ENCODE data around the gene CPNE5. TPM values are rescaled to one million over a fixed set of nuclear protein-coding genes. Genes with fewer than 3 reads are reported as not detected.
"Not testable (repeated sequence)": the region's sequence is repeated elsewhere in the genome, so short reads cannot be mapped to it uniquely, and the experiment has no call there.

CPNE5 gene
- total RNA-seq, 1 experiment from 2014 or later: 0.63 TPM

GRCh38 chr6:36815962-36816735 lies 23.1 kb downstream of the CPNE5 start:
- no peak for DNase-seq (ENCODE audit: low read depth)

GRCh38 chr6:36814249-36814648 lies 25.0 kb downstream of the CPNE5 start:
- DNase-seq (ENCODE audit: low read depth): no peak

DNA sequence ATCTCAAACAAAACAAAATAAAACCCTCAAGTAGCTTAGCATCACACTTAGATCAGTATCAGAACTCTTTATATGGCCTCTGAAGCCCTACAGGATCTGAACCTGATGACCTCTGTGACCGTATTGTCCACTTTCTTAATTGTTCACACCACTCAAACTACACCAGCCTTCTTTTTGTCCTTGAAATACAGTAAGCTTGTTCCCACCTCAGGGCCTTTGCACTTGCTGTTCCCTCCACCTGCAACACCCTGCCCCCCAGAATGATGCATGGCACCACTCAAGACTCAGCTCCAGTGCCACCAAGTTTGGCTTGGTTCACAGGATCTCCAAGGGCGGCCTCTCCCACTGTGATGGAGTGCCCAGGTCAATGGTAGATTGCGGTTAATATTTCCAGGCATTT lies 25.7 kb downstream of the CPNE5 start:
- no peak for DNase-seq (ENCODE audit: low read depth)

DNA sequence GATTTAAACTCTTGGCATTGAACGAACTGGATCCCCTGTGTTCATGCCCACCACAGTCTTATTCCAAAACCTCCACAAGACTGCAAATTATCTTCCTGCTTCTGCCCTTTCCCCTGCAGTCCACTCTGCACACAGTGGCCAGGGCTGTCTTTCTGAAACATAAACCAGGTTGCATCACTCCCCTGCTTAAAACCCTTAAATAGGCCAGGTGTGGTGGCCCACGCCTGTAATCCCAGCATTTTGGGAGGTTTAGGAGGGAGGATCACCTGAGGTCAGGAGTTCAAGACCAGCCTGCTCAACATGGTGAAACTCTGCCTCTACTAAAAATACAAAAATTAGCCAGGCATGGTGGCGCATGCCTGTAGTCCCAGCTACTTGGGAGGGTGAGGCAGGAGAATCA lies 26.2 kb downstream of the CPNE5 start:
- not testable (repeated sequence) for DNase-seq (ENCODE audit: low read depth)

DNA sequence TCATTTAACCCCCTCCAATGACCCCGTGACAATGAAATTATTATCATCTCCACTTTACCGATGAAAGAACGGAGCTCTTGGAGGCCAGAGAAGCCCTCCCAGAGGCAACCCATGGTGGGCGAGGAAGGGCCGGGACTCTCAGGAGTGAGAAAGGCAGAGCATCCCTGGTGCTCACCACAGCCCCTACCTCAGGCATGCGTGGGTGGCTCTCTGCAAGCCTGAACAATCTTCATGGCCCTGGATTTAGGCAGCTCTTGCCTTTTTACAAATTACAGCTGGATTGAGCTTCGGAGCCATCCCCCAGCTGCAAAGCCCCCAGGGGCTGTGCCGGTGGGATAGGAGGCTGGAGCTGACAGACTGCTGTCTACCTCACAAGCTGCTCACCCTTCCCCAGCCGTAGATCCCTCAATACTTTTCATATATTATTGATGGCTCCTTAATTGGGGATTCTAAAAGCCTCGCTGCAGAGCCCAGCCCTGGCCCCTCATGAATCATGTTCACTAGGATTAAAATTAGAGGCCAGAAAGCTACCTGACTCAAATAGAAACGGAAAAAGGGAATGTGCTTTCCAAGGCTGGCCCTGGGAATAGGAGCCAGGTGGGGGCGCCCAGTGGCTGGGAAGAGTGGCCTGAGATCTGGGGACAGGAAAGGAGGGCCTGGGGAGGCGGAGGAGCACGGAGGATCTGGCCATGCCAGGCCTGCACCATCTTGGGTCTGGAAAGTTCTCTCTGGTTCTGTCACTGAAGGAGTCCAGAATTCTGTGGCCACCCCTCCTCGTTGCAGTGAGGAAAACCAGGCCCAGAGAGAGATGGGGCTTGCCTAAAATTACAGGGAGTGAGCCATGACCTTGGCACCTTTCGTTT lies 29.1 kb downstream of the CPNE5 start:
- DNase-seq (ENCODE audit: low read depth): no peak

DNA sequence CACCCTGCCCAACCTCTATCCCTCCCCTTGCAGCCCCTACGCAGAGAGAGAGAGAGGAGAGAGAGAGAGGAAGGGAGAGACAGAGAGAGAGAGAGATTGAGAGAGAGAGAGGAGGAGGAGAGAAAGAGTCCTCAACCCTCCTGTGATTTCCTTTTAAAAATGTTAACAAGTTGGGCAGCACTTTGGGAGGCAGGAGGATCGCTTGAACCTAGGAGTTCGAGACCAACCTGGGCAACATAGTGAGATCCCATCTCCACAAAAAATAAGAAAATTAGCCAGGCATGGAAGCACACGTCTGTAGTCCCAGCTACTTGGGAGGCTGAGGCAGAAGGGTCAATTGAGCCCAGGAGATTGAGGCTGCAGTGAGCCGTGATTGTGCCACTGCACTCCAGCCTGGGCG lies 30.1 kb downstream of the CPNE5 start:
- no peak for DNase-seq (ENCODE audit: low read depth)

- DNase-seq (ENCODE audit: low read depth): no peak
Observed at GRCh38 chr6:36808634-36809033, 30.6 kb downstream of the CPNE5 start.

DNA sequence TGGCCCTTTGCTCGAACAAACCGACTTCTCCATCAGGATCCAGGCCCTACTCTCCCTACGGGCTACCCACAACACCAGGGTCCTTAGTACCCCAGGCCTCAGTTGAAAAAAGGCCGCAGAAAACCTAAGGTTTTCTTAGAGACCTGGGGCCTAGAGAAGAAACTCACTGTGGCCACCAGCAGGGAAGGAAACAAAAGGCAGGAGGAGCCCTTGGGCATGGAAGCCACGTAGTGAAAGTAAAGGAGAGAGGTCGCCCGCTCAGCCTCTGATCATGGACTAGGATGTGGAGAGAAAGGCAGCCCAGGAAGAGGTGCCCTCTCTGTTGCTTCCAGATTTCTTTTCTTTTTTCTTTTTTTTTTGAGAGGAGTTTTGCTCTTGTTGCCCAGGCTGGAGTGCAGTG lies 31.5 kb downstream of the CPNE5 start:
- DNase-seq (ENCODE audit: low read depth): no peak

- no peak for DNase-seq (ENCODE audit: low read depth)
Observed at GRCh38 chr6:36807143-36807542, 32.1 kb downstream of the CPNE5 start.

GRCh38 chr6:36805917-36806316 lies 33.3 kb downstream of the CPNE5 start:
- DNase-seq (ENCODE audit: low read depth): no peak

DNA sequence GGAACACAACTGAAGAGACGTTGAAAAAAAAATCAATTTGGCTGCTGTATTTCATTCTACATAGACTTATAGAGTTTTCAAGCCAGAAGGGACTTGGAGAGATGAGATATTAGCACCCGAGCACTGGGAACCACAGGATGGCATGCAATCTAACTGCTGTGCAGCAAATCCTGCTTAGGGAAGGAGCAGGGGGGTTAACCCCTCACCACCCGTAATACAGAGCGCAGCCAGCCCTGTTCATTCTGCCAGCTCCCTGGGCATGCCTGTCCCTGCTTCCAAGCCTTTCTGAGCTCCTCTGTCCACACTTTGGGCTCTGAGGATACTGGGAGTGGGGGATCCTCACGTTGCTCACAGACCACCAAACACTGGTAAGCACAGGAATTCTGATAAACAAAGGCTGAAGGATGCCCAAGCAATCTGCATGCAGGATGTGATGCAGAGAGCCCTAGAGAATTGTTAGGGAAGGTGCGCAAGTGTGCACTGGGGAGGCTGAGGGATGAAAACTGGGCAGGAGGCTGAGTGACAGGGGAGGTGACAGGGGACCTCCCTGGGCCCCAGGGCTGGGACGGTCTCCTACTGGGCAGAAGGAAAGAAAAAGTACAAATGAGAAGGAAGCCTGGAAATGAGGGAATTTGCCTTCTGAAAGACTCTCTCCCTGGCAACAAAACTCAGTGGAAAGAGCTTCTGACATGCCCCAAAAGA lies 34.0 kb downstream of the CPNE5 start:
- DNase-seq (ENCODE audit: low read depth): no peak

DNA sequence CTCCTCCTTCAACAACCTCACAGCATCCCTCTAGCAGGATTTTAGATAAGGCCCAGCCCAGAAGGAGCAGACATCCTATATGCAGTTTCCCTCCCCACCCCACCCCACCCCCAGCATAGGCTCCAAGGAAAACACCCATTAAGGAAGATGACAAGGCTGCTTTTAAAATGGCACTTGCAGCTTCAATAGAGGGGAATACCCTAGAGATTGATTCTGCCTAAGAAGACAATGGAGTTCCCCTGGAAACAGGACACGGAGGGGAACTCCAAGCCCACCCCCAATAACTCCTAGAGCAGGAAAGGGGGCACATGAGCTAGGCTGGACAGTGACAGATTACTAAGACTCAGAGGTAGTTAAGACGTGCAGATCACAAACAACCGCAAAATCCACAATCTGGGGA lies 34.7 kb downstream of the CPNE5 start:
- no peak for DNase-seq (ENCODE audit: low read depth)

GRCh38 chr6:36803908-36804307 lies 35.3 kb downstream of the CPNE5 start:
- no peak for DNase-seq (ENCODE audit: low read depth)

DNA sequence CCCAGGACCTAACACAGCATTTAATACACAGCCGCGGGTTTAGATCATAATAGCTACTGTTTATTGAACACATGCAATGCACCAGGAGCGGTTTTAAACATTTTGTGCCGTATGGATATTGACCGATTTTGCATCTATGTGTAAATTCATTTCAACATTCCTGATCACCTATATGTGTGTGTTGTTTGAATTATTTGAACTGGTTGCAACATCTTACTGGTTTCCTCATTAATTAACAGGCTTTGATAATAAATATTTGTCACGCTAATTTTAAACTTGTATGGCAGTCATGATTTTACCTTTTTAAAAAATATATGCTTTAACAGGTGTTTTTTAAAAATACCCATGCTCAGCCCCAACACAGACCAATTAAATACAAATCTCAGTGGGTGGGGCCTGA lies 35.8 kb downstream of the CPNE5 start:
- DNase-seq (ENCODE audit: low read depth): no peak

GRCh38 chr6:36800223-36801076 lies 38.8 kb downstream of the CPNE5 start:
- no peak for DNase-seq (ENCODE audit: low read depth)

DNA sequence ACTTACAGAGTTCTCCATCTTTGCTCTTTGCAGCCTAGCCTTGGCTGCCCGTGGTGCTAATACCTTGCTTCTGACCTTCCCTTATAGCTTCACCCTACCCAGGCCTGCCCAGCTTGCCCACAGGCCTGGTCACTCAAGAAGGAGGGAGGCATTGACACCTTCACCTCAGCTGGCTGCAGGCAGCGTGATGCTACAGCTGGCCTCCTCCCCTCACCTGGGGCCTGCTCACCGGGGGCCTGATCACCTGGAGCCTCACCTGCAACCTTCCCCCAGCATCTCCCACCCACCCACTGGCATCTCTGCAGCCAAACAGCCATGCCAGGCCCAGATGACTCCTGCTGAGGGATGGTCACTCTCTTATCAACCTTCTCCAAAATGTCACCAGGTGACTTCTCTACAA lies 40.4 kb downstream of the CPNE5 start:
- no peak for DNase-seq (ENCODE audit: low read depth)

- no peak for DNase-seq (ENCODE audit: low read depth)
Observed at GRCh38 chr6:36797653-36798052, 41.6 kb downstream of the CPNE5 start.

GRCh38 chr6:36797055-36797454 lies 42.2 kb downstream of the CPNE5 start:
- DNase-seq (ENCODE audit: low read depth): no peak

- no peak for DNase-seq (ENCODE audit: low read depth)
Observed at GRCh38 chr6:36794713-36795065, 44.6 kb downstream of the CPNE5 start.

DNA sequence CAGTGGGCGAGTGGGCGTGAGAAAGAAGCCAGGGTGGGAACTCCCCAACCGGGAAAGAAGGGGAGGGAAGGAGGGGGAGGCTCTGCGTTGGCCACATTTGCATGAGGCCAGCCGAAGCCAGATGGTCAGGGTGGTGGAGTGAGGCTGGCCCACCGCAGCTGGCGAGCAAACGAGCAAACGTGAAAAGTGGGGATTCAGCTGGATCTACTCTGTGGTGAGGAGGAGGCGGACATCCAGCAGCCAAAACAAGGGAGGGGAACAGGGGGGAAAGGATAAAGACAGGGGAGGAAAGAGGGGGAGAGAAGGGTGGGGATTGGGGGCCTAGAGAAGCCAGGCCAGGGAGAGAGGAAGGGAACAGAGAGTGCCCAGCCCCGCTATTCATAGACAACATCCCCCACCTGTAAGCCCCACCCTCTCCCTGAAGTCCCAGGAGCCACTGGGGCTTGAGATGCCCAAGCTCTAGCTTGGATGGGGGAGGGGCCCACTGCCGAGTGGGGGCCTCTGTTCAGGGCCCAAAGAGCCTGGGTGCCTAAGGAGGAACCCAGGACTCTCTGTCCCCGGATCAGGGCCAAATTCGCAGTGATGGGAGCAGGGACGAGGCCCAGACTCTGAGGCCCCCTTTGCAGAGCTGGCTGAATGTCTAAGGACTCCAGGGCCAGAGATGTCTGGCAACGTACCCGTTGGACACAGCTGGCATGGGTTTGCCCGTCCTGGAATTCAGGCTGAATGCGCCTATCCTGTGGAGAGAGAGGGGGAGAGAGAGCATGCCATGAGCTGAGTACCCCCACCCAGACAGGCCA lies 45.1 kb downstream of the CPNE5 start:
- no peak for DNase-seq (ENCODE audit: low read depth)
